ENCODE results near the gene PPP2R5C. TPM values are rescaled to one million over a fixed set of nuclear protein-coding genes. Genes with fewer than 3 reads are reported as not detected.

Gene PPP2R5C
- total RNA-seq, 6 donors from 2014 or later: 105 to 208 (median 133) TPM

DNA sequence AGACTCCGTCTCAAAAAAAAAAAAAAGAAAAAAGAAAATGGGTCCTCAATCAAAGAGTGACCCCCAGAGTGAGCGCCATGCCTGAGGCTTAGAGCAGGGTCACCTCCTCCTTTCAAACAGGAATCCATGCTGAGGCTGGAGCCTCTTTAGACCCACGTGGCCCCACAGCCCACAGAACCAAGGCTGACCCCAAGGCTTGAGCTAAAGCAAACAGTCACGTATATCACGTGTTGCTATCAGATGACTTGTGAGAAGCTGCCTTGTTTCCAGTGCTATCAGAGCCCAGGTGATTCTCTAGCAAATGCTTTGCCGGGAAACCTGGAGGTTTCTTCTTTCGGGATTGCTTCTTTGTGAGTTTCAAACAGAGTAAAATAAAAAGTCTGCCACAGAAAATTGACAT is 171.2 kb downstream of the PPP2R5C start:
- peaks cover 0 to 4% (median 0%) of the 10 kb centered on the region in 4 donors for H3K4me1 ChIP-seq
- TF ChIP-seq EP300 (IDR thresholded peaks at IDR 0.05) (no peak), POLR2AphosphoS5 (IDR thresholded peaks at IDR 0.05) (no peak), POLR2A (IDR thresholded peaks at IDR 0.05) (no peak), CTCF (IDR thresholded peaks at IDR 0.05) (no peak)
- DNase-seq (no peak), ATAC-seq (ENCODE audit: low FRiP score in 2 of 2) (no peak)
- H3K27ac ChIP-seq: no peak overlapping the region
- WGBS, 2 donors: 51 to 69% methylated on average over 7 of the region's 7 CpGs
- H3K27me3 ChIP-seq: no peaks in the 10 kb centered on the region
- H3K36me3 ChIP-seq: peaks cover 0 to 7% (median 0%) of the 10 kb centered on the region in 4 donors
- no peaks in the 10 kb centered on the region for H3K9me3 ChIP-seq
- H3K4me3 ChIP-seq: no peak overlapping the region

DNA sequence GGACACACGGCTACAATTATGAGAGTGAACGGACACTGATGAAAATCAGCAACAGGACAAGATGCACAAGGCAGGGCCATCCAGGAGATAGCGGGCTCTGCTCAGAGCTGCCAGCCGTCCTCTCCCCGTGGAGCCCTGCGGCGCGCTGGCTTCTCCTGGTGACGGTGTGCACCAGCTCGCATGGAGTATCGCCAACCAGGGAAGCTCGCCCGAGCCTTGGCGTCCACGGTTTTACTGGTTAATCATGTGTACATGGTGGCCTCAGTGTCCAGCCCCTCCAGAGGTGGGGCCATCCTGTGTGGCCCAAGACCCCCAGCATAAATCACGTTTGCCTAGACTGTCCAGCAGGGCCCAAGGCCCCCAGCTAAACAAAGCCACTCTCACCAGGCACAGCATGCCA is 171.7 kb downstream of the PPP2R5C start:
- ATAC-seq (ENCODE audit: low FRiP score in 2 of 2) (no peak), DNase-seq (peak in 1 of 2 donors; percentile 71)
- H3K27ac ChIP-seq: no peak overlapping the region
- H3K27me3 ChIP-seq: no peaks in the 10 kb centered on the region
- peaks cover 0 to 1% (median 0%) of the 10 kb centered on the region in 4 donors for H3K4me1 ChIP-seq
- H3K36me3 ChIP-seq: peaks cover 0 to 7% (median 0%) of the 10 kb centered on the region in 4 donors
- no peak for TF ChIP-seq CTCF (IDR thresholded peaks at IDR 0.05)
- no peak for TF ChIP-seq EP300 (IDR thresholded peaks at IDR 0.05)
- no peak for TF ChIP-seq POLR2AphosphoS5 (IDR thresholded peaks at IDR 0.05)
- no peak for TF ChIP-seq POLR2A (IDR thresholded peaks at IDR 0.05)
- no peaks in the 10 kb centered on the region for H3K9me3 ChIP-seq
- H3K4me3 ChIP-seq: no peak overlapping the region
- 83 to 84% methylated on average over 8 to 16 of the region's 16 CpGs for WGBS, 2 donors

DNA sequence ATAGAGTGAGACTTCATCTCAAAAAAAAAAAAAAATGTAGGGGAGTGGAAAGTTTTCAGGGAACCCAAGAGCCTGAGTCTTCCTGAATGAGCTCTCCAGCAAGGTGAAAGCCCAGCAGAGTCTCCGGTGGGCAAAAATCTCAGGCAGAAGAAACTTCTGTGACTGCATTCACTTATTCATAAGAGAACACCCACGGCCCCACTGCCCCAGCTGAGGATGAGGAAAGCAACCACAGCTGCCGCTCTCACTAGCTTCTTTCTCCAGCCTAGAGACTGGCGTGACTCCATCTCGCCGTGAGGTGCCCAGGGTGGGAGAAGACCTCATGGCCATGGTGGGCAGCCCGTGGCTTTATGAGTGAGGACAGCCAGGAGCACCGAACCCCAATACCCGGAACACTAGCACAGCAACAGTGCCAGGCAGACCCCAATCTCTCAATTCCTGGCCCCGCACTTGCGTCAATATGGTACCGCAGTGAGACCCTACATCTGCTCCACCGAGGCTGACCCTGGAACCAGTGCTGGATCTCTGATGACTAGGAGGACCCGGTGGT is 173.2 kb downstream of the PPP2R5C start:
- ATAC-seq (ENCODE audit: low FRiP score in 2 of 2) (no peak), DNase-seq (no peak)
- WGBS, 2 donors: 88 to 89% methylated on average over 8 to 9 of the region's 14 CpGs

GRCh38 chr14:101937926-101938767 is 176.6 kb downstream of the PPP2R5C start:
- Histone ChIP-seq H3K4me3 (no peak overlapping the region), H3K4me1 (no peaks in the 10 kb centered on the region), H3K9me3 (no peaks in the 10 kb centered on the region), H3K36me3 (no peaks in the 10 kb centered on the region), H3K27ac (no peak overlapping the region), H3K27me3 (no peaks in the 10 kb centered on the region)
- ATAC-seq (ENCODE audit: low FRiP score in 2 of 2) (peak in 1 of 2 donors; percentile 32), DNase-seq (no peak)
- WGBS, 2 donors: 66 to 68% methylated on average over 13 of the region's 13 CpGs
- TF ChIP-seq CTCF (IDR thresholded peaks at IDR 0.05) (no peak), POLR2A (IDR thresholded peaks at IDR 0.05) (no peak), EP300 (IDR thresholded peaks at IDR 0.05) (no peak), POLR2AphosphoS5 (IDR thresholded peaks at IDR 0.05) (no peak)

More for the DNA sequence above, 173.2 kb downstream of the PPP2R5C start:
- TF ChIP-seq POLR2AphosphoS5 (IDR thresholded peaks at IDR 0.05): no peak
- no peak for TF ChIP-seq CTCF (IDR thresholded peaks at IDR 0.05)
- TF ChIP-seq EP300 (IDR thresholded peaks at IDR 0.05): no peak
- TF ChIP-seq POLR2A (IDR thresholded peaks at IDR 0.05): no peak
- H3K4me3 ChIP-seq: no peak overlapping the region
- H3K9me3 ChIP-seq: no peaks in the 10 kb centered on the region
- no peaks in the 10 kb centered on the region for H3K4me1 ChIP-seq
- H3K36me3 ChIP-seq: no peaks in the 10 kb centered on the region
- no peaks in the 10 kb centered on the region for H3K27me3 ChIP-seq
- no peak overlapping the region for H3K27ac ChIP-seq

Data from upper lobe of left lung (tissue), 6 donors.